Progenitor cell of endocrine pancreas (in vitro differentiated cells): ENCODE data around the gene CDH18. TPM values are rescaled to one million over a fixed set of nuclear protein-coding genes. Genes with fewer than 3 reads are reported as not detected.
A peak's percentile ranks its signal among the peaks of the same experiment; 100 is the strongest.

Source experiments
- DNase-seq: peaks from one replicate; pipeline ENCODE4 v3.0.0; 2021; ENCODE audit warnings: low spot score; ENCODE audit not compliant: unreplicated experiment
- H3K27ac Mint-ChIP-seq: 2 replicates; pipeline ENCODE4 v1.8.0; 2021; ENCODE audit warnings: mild to moderate bottlenecking, moderate library complexity, mixed read lengths
- H3K27me3 Mint-ChIP-seq: 2 replicates; pipeline ENCODE4 v1.8.0; 2021; ENCODE audit warnings: mixed read lengths
- H3K36me3 Mint-ChIP-seq: 2 replicates; pipeline ENCODE4 v1.8.0; 2022; ENCODE audit warnings: mixed read lengths; ENCODE audit not compliant: insufficient read depth
- H3K4me1 Mint-ChIP-seq: 2 replicates; pipeline ENCODE4 v1.8.0; 2021; ENCODE audit warnings: low read depth, mixed read lengths
- H3K4me3 Mint-ChIP-seq: 2 replicates; pipeline ENCODE4 v1.8.0; 2021; ENCODE audit warnings: low read depth, mild to moderate bottlenecking, moderate library complexity, mixed read lengths
- H3K9me3 Mint-ChIP-seq: 2 replicates; pipeline ENCODE4 v1.8.0; 2021; ENCODE audit warnings: low read depth, mixed read lengths
- total RNA-seq: library from RNA; stranded (reverse); gene quantifications from 2 replicates; pipeline ENCODE4 v1.2.1, GENCODE V29; 2021
- TF ChIP-seq, protein P1 (sequence below): fragments of 200-600 bp; sonication (generic); IDR thresholded peaks from one replicate; pipeline ENCODE4 v1.5.0; 2021; ENCODE audit warnings: antibody characterized with exemption, mild to moderate bottlenecking; ENCODE audit not compliant: unreplicated experiment

Gene CDH18
- total RNA-seq, 1 donor from 2014 or later: 1.9 TPM

DNA sequence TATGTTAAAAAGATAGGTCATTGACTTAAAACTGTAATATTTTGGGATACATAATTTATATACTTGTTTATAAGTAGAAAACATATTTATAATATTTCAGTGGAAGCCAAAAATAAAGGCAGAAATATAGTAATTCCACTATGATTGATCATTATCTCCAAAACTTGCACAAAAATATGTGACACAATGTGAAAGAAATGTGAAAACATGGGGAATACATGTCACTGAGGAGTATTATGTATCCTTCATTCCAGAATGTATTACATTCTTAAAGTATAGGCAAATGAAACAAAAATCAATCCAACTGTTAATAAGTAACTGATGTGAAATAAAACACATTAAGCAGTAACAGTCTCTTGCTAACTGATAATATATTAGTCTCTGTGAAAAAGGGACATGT, 236.7 kb downstream of the CDH18 start:
- Mint-ChIP-seq H3K27me3 (no peaks in the 10 kb centered on the region), H3K36me3 (peaks cover 2% of the 10 kb centered on the region), H3K4me3 (no peak overlapping the region), H3K4me1 (peaks cover 4% of the 10 kb centered on the region), H3K9me3 (peaks cover 27% of the 10 kb centered on the region), H3K27ac (no peak overlapping the region)
- no peak for DNase-seq
- TF ChIP-seq, protein P1, sequence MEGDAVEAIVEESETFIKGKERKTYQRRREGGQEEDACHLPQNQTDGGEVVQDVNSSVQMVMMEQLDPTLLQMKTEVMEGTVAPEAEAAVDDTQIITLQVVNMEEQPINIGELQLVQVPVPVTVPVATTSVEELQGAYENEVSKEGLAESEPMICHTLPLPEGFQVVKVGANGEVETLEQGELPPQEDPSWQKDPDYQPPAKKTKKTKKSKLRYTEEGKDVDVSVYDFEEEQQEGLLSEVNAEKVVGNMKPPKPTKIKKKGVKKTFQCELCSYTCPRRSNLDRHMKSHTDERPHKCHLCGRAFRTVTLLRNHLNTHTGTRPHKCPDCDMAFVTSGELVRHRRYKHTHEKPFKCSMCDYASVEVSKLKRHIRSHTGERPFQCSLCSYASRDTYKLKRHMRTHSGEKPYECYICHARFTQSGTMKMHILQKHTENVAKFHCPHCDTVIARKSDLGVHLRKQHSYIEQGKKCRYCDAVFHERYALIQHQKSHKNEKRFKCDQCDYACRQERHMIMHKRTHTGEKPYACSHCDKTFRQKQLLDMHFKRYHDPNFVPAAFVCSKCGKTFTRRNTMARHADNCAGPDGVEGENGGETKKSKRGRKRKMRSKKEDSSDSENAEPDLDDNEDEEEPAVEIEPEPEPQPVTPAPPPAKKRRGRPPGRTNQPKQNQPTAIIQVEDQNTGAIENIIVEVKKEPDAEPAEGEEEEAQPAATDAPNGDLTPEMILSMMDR: no peak

DNA sequence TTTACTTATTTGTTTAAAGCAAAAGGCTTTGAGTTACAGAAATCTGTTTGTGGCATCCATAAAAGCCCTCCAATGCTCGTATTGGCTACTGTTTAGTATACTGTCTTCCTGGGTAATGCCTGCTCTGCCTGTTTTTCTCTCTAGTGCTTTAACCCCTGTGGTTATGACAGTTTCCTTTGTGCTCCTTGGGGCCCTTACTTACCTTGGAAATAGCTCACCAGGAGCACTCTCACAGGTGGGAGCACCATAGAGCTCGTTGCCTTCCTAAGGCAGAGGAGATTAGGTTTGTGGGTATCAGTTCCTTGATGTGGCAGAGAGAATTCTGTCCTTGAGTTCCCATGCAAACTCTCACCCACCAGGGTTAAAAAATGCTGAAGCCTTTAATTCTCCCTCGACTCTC, 242.8 kb downstream of the CDH18 start:
- Mint-ChIP-seq H3K9me3 (no peaks in the 10 kb centered on the region), H3K36me3 (no peaks in the 10 kb centered on the region), H3K4me1 (peaks cover 16% of the 10 kb centered on the region), H3K27ac (peak overlapping the region; percentile 33), H3K27me3 (no peaks in the 10 kb centered on the region), H3K4me3 (no peak overlapping the region)
- DNase-seq: no peak
- TF ChIP-seq, protein P1: no peak

DNA sequence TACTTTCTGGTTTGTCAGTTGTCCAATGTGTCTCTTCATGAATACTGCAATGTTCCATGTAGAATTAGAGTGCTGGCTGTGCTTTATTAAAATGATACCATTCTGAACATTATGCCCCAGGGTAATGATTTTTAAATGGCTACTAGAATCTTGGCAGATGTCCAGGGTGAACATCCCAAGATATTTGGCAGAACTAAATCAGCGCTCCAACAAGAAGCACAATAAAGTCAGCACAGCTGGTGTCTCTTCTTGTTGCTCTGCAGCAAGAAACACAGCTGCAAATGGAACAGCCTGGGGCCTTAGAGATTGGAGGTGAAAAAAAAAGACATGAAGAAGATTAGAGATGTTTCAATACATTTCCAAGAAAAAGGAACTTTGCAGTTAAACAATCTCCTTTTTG, 248.3 kb downstream of the CDH18 start:
- Mint-ChIP-seq H3K36me3 (no peaks in the 10 kb centered on the region), H3K9me3 (no peaks in the 10 kb centered on the region), H3K27ac (no peak overlapping the region), H3K4me3 (no peak overlapping the region), H3K27me3 (no peaks in the 10 kb centered on the region), H3K4me1 (peaks cover 7% of the 10 kb centered on the region)
- TF ChIP-seq, protein P1: no peak
- no peak for DNase-seq

DNA sequence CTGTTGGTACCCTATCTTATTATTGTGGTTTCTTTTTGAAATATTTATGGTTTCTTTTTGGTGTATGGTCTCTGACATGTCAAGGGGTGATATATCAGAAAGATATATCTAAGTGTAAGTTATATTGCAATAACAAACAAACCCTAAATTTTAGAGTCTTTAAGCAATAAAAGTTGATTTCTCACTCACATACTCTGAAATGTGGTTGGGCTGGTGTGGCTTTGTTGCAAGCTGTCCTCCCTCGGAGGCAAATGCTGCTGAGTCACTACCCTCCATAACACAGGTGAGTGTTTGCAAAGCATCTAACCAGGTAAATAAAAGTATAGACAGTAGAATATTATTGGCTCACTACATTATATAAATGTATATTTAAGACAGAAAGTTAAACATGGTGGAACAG, 253.2 kb downstream of the CDH18 start:
- no peak for DNase-seq
- no peak overlapping the region for H3K27ac Mint-ChIP-seq
- H3K9me3 Mint-ChIP-seq: peaks cover 13% of the 10 kb centered on the region
- H3K4me1 Mint-ChIP-seq: peaks cover 8% of the 10 kb centered on the region
- no peaks in the 10 kb centered on the region for H3K27me3 Mint-ChIP-seq
- TF ChIP-seq, protein P1: no peak
- peaks cover 3% of the 10 kb centered on the region for H3K36me3 Mint-ChIP-seq
- no peak overlapping the region for H3K4me3 Mint-ChIP-seq

GRCh38 chr5:19733612-19734495, 254.1 kb downstream of the CDH18 start:
- TF ChIP-seq, protein P1: no peak
- DNase-seq: no peak
- Mint-ChIP-seq H3K9me3 (peaks cover 13% of the 10 kb centered on the region), H3K27me3 (no peaks in the 10 kb centered on the region), H3K36me3 (peaks cover 3% of the 10 kb centered on the region), H3K4me3 (no peak overlapping the region), H3K4me1 (peaks cover 10% of the 10 kb centered on the region), H3K27ac (no peak overlapping the region)
